ENCODE data around the gene BTBD2. TPM values are rescaled to one million over a fixed set of nuclear protein-coding genes. Genes with fewer than 3 reads are reported as not detected.

Gene BTBD2
- total RNA-seq, 6 experiments from 2014 or later = 74.1 to 95.6 (median 84.7) TPM

DNA sequence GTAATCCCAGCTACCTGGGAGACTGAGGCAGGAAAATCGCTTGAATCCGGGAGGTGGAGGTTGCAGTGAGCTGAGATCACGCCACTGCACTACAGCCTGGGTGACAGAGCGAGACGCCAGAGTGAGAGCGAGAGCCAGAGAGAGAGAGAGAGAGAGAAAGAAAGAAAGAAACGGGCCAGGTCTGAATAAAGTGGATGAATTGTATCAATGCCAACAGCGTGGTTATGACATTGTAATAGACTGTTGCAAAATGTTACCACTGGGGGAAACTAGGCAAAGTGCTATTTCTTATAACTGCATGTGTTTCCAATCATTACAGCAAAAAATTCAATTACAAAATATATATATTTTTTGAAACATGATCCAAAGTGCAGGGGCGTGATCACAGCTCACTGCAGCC lies 11.8 kb upstream of the BTBD2 start:
- no peak overlapping the region for H3K4me3 Mint-ChIP-seq
- no peak overlapping the region for H3K27ac Mint-ChIP-seq
- TF ChIP-seq, protein P1, sequence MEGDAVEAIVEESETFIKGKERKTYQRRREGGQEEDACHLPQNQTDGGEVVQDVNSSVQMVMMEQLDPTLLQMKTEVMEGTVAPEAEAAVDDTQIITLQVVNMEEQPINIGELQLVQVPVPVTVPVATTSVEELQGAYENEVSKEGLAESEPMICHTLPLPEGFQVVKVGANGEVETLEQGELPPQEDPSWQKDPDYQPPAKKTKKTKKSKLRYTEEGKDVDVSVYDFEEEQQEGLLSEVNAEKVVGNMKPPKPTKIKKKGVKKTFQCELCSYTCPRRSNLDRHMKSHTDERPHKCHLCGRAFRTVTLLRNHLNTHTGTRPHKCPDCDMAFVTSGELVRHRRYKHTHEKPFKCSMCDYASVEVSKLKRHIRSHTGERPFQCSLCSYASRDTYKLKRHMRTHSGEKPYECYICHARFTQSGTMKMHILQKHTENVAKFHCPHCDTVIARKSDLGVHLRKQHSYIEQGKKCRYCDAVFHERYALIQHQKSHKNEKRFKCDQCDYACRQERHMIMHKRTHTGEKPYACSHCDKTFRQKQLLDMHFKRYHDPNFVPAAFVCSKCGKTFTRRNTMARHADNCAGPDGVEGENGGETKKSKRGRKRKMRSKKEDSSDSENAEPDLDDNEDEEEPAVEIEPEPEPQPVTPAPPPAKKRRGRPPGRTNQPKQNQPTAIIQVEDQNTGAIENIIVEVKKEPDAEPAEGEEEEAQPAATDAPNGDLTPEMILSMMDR (IDR thresholded peaks at IDR 0.05) = 0 out of 2 replicates have a peak, but pooled peaks have one; percentile 28
- H3K9me3 Mint-ChIP-seq = peaks cover 6% of the 10 kb centered on the region
- H3K4me1 Mint-ChIP-seq (ENCODE audit: low read depth) = peaks cover 12% of the 10 kb centered on the region
- peak; percentile 61 for DNase-seq
- peaks cover 2% of the 10 kb centered on the region for H3K27me3 Mint-ChIP-seq (ENCODE audit: insufficient read depth)
- no peaks in the 10 kb centered on the region; the same call in 1 of the 2 replicates for H3K36me3 Mint-ChIP-seq (ENCODE audit: low read depth)

- no peak for DNase-seq
- Mint-ChIP-seq H3K27me3 (ENCODE audit: insufficient read depth) (peaks cover 2% of the 10 kb centered on the region), H3K4me1 (ENCODE audit: low read depth) (peaks cover 7% of the 10 kb centered on the region), H3K36me3 (ENCODE audit: low read depth) (no peaks in the 10 kb centered on the region; the same call in 1 of the 2 replicates), H3K27ac (no peak overlapping the region), H3K4me3 (no peak overlapping the region), H3K9me3 (peaks cover 6% of the 10 kb centered on the region)
- TF ChIP-seq, protein P1 (IDR thresholded peaks at IDR 0.05) = no peak
These were observed 11.3 kb upstream of the BTBD2 start for GRCh38 chr19:2026770-2027169.

DNA sequence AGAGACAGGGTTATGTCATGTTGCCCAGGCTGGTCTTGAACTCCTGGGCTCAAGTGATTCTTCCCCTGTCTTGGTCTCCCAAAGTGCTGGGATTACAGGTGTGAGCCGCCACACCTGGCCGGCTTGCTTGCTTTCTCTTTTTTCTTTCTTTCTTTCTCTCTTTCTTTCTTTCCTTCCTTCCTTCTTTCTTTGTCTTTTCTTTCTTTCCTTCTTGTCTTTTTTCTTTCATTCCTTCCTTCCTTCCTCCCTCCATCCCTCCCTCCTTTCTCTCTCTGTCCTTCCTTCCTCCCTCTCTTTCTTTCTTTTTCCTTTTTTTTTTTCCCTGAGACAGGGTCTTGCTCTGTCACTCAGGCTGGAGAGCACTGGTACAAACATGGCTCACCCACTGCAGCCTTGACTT lies 6.8 kb upstream of the BTBD2 start:
- H3K4me3 Mint-ChIP-seq = no peak overlapping the region
- peaks cover 2% of the 10 kb centered on the region for H3K27me3 Mint-ChIP-seq (ENCODE audit: insufficient read depth)
- no peaks in the 10 kb centered on the region; the same call in 1 of the 2 replicates for H3K36me3 Mint-ChIP-seq (ENCODE audit: low read depth)
- peaks cover 6% of the 10 kb centered on the region for H3K9me3 Mint-ChIP-seq
- no peak for DNase-seq
- no peaks in the 10 kb centered on the region for H3K4me1 Mint-ChIP-seq (ENCODE audit: low read depth)
- H3K27ac Mint-ChIP-seq = no peak overlapping the region
- TF ChIP-seq, protein P1 (IDR thresholded peaks at IDR 0.05) = no peak

DNA sequence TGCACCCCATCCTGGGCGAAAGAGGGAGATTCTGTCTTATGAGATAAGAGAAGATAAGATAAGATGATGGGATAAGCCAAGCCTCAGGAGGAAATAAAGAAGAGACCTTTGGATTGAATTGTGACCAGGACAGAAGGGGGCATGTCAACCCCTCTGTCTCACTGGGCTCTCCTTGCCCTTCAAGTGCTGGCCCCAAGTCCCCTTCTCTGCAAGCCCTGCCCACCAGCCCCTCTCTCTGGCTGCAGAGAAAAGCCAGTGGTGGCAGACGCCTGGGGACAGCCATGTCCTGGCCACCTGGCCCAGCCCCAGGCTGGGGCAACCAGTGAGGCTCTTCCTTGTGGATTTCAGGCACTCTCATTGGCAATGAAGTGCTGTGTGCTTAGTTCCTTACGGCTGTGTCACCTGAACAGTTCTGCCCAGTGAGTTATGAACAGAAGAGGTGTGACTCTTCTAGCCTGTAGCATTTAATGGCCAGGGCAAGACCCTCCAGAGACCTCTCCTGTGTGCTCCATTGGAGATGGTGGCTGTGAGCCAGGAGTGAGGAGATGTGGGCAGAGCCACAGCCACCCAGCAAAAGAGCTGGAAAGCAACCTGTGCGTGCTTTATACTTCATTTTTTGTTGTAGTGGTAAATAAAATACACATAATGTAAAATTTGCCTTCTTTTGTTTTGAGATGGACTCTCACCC lies 6.1 kb upstream of the BTBD2 start:
- H3K9me3 Mint-ChIP-seq = peaks cover 6% of the 10 kb centered on the region
- TF ChIP-seq, protein P1 (IDR thresholded peaks at IDR 0.05) = no peak
- DNase-seq = no peak
- H3K36me3 Mint-ChIP-seq (ENCODE audit: low read depth) = no peaks in the 10 kb centered on the region; the same call in 1 of the 2 replicates
- no peaks in the 10 kb centered on the region for H3K4me1 Mint-ChIP-seq (ENCODE audit: low read depth)
- no peak overlapping the region for H3K4me3 Mint-ChIP-seq
- H3K27ac Mint-ChIP-seq = no peak overlapping the region
- peaks cover 2% of the 10 kb centered on the region for H3K27me3 Mint-ChIP-seq (ENCODE audit: insufficient read depth)

- DNase-seq = no peak
- Mint-ChIP-seq H3K27me3 (ENCODE audit: insufficient read depth) (peaks cover 2% of the 10 kb centered on the region; the same call in 1 of the 2 replicates), H3K4me1 (ENCODE audit: low read depth) (no peaks in the 10 kb centered on the region), H3K4me3 (no peak overlapping the region), H3K27ac (no peak overlapping the region), H3K36me3 (ENCODE audit: low read depth) (no peaks in the 10 kb centered on the region), H3K9me3 (no peaks in the 10 kb centered on the region)
- TF ChIP-seq, protein P1 (IDR thresholded peaks at IDR 0.05) = no peak
These were observed 3.2 kb upstream of the BTBD2 start for GRCh38 chr19:2018752-2019151.

Data from HFFc6 (cell line).